Measurements from ENCODE around the gene IL17B. TPM values are rescaled to one million over a fixed set of nuclear protein-coding genes. Genes with fewer than 3 reads are reported as not detected.

The IL17B gene
- total RNA-seq, 2 donors from 2014 or later: 0.83 to 2.9 TPM

- no peaks in the 10 kb centered on the region for H3K9me3 ChIP-seq
- peak overlapping the region; percentile 89 to 93 for H3K27ac ChIP-seq
- peaks cover 0 to 53% of the 10 kb centered on the region in 2 donors for H3K4me1 ChIP-seq
Measured at GRCh38 chr5:149379818-149380374, 804 bp upstream of the IL17B start.

GRCh38 chr5:149378241-149378820 is 761 bp downstream of the IL17B start:
- DNase-seq (ENCODE audit: low spot score): no peak
- H3K27ac ChIP-seq: peak overlapping the region; percentile 89 to 93
- H3K9me3 ChIP-seq: no peaks in the 10 kb centered on the region
- no peak overlapping the region for H3K4me3 ChIP-seq
- H3K36me3 ChIP-seq: no peaks in the 10 kb centered on the region
- TF ChIP-seq CTCF (IDR thresholded peaks at IDR 0.05): no peak
- no peaks in the 10 kb centered on the region for H3K27me3 ChIP-seq
- peaks cover 0 to 37% of the 10 kb centered on the region in 2 donors for H3K4me1 ChIP-seq

More at GRCh38 chr5:149379818-149380374, 804 bp upstream of the IL17B start:
- no peak overlapping the region for H3K4me3 ChIP-seq
- DNase-seq (ENCODE audit: low spot score): no peak
- H3K36me3 ChIP-seq: no peaks in the 10 kb centered on the region
- TF ChIP-seq CTCF (IDR thresholded peaks at IDR 0.05): no peak
- H3K27me3 ChIP-seq: no peaks in the 10 kb centered on the region

GRCh38 chr5:149376711-149377447 is 2.2 kb downstream of the IL17B start:
- no peak for TF ChIP-seq CTCF (IDR thresholded peaks at IDR 0.05)
- peaks cover 0 to 28% of the 10 kb centered on the region in 2 donors for H3K4me1 ChIP-seq

GRCh38 chr5:149376104-149376503 is 3.0 kb downstream of the IL17B start:
- peaks cover 0 to 27% of the 10 kb centered on the region in 2 donors for H3K4me1 ChIP-seq
- H3K9me3 ChIP-seq: no peaks in the 10 kb centered on the region
- no peaks in the 10 kb centered on the region for H3K36me3 ChIP-seq
- no peaks in the 10 kb centered on the region for H3K27me3 ChIP-seq
- no peak for DNase-seq (ENCODE audit: low spot score)
- no peak for TF ChIP-seq CTCF (IDR thresholded peaks at IDR 0.05)
- no peak overlapping the region for H3K27ac ChIP-seq
- H3K4me3 ChIP-seq: no peak overlapping the region

More at GRCh38 chr5:149376711-149377447, 2.2 kb downstream of the IL17B start:
- H3K36me3 ChIP-seq: no peaks in the 10 kb centered on the region
- no peak overlapping the region for H3K4me3 ChIP-seq
- no peak overlapping the region for H3K27ac ChIP-seq
- DNase-seq (ENCODE audit: low spot score): no peak
- H3K9me3 ChIP-seq: no peaks in the 10 kb centered on the region
- H3K27me3 ChIP-seq: no peaks in the 10 kb centered on the region

GRCh38 chr5:149375434-149375833 is 3.7 kb downstream of the IL17B start:
- H3K36me3 ChIP-seq: no peaks in the 10 kb centered on the region
- H3K27me3 ChIP-seq: no peaks in the 10 kb centered on the region
- TF ChIP-seq CTCF (IDR thresholded peaks at IDR 0.05): no peak
- no peak overlapping the region for H3K4me3 ChIP-seq
- no peak for DNase-seq (ENCODE audit: low spot score)
- no peak overlapping the region for H3K27ac ChIP-seq
- peaks cover 0 to 24% of the 10 kb centered on the region in 2 donors for H3K4me1 ChIP-seq
- no peaks in the 10 kb centered on the region for H3K9me3 ChIP-seq

Measured in right atrium auricular region (tissue), 2 donors.